IPS-15b (cell line): ENCODE results near the gene CCL28.

Source experiments
- H3K27me3 ChIP-seq: one replicate; pipeline ENCODE4 v1.6.1; 2013; ENCODE audit warnings: low read length; ENCODE audit not compliant: control insufficient read depth, insufficient read depth
- H3K36me3 ChIP-seq: one replicate; pipeline ENCODE4 v1.6.1; 2013; ENCODE audit warnings: low read length; ENCODE audit not compliant: control insufficient read depth, insufficient read depth
- H3K4me1 ChIP-seq: one replicate; pipeline ENCODE4 v1.6.1; 2013; ENCODE audit warnings: mild to moderate bottlenecking, low read length; ENCODE audit not compliant: control insufficient read depth, insufficient read depth
- H3K4me3 ChIP-seq: one replicate; pipeline ENCODE4 v1.5.1; 2013; ENCODE audit warnings: low read depth, low read length
- H3K9ac ChIP-seq: one replicate; pipeline ENCODE4 v1.6.1; 2013; ENCODE audit warnings: low read depth, mild to moderate bottlenecking, low read length
- H3K9me3 ChIP-seq: one replicate; pipeline ENCODE4 v1.6.1; 2013; ENCODE audit warnings: mild to moderate bottlenecking, low read length; ENCODE audit not compliant: control insufficient read depth, insufficient read depth

The CCL28 gene

DNA sequence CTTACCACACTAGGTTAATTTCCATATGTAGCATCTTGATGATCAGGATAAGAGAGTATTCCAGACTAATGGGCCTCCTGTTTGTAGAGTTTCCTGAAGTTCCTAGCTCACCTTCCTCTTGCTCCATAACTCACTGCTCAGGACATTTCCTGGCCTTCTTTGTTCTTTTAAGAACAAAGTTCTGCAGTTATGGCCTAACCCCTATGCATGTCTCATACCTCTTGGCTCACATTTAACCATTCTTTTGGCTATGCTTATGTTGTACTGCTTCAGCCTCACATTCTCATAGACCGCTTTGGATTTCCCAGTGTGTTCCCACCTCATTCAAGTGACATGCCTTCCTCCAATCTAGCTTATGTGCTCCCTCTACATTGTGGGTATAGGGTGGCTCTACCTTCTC, 58.5 kb downstream of the CCL28 start:
- H3K36me3 ChIP-seq, result no peaks in the 10 kb centered on the region
- no peaks in the 10 kb centered on the region for H3K4me1 ChIP-seq
- no peak overlapping the region for H3K9ac ChIP-seq
- H3K4me3 ChIP-seq, result no peak overlapping the region
- H3K9me3 ChIP-seq, result no peaks in the 10 kb centered on the region
- H3K27me3 ChIP-seq, result no peaks in the 10 kb centered on the region

DNA sequence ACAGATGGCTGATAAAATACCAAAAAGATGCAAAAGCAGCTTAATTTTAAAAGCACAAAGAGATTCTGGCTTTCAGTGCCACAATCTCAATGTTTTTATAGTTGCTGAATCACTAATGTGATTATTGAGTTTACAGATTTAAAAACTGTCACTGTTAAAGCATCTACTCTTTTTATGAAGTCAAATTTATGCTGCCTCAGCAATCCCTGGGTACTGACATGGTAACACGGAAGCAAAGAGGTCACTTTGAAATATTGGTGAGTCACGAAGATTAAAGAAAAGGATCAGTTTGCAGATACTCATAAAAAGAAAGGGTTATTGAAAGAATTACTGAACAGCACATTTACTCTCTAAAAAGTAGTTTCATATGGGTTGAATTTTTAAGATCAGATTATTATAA, 59.3 kb downstream of the CCL28 start:
- H3K36me3 ChIP-seq, result no peaks in the 10 kb centered on the region
- no peak overlapping the region for H3K9ac ChIP-seq
- no peaks in the 10 kb centered on the region for H3K9me3 ChIP-seq
- H3K4me1 ChIP-seq, result no peaks in the 10 kb centered on the region
- H3K4me3 ChIP-seq, result no peak overlapping the region
- no peaks in the 10 kb centered on the region for H3K27me3 ChIP-seq

DNA sequence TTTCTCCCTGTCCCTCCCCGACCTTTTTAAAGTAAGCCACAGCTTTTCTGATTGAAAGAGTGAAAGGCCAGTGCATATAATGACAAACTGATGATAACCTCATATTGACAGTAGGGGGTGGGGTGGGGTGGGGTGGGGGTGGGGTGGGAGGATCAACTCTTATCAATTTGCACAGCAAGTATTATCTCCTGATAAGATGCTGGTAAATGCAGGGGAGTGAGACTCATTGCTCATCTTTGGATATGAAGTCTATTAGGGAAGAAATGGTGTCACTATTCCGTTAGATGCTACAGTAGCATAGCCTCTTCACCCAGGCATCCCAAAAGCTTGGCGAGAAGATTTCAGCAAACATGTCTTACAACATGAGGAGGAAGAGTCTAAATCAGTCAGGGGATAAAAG, 60.1 kb downstream of the CCL28 start:
- Histone ChIP-seq H3K36me3 (no peaks in the 10 kb centered on the region), H3K9me3 (no peaks in the 10 kb centered on the region), H3K4me3 (no peak overlapping the region), H3K27me3 (no peaks in the 10 kb centered on the region), H3K9ac (no peak overlapping the region), H3K4me1 (no peaks in the 10 kb centered on the region)

DNA sequence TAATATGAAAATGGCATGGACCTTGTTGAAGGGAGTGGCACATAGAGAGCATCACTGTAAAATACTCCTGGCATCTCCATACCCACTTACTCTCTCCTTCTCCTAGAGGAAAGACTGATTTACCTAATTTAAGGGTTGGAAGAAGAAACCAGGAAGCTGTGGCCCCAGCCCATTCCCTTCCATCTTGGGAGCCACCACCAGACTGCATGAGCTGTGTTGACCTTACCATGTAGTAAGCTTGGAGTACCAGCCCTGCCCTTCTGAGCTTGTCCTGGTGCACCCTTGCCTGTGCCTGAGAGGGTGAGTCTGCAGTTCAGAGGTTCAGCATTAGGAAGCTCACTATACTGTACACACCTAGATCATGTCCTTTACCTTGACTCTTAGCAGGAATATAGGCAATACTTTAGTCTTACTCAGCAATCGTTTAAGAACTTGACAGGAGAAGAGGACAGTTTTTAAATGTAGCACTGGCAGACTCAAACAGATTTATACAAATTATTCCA, 63.3 kb downstream of the CCL28 start:
- Histone ChIP-seq H3K4me1 (no peaks in the 10 kb centered on the region), H3K27me3 (no peaks in the 10 kb centered on the region), H3K9ac (no peak overlapping the region), H3K36me3 (no peaks in the 10 kb centered on the region), H3K9me3 (no peaks in the 10 kb centered on the region), H3K4me3 (no peak overlapping the region)

DNA sequence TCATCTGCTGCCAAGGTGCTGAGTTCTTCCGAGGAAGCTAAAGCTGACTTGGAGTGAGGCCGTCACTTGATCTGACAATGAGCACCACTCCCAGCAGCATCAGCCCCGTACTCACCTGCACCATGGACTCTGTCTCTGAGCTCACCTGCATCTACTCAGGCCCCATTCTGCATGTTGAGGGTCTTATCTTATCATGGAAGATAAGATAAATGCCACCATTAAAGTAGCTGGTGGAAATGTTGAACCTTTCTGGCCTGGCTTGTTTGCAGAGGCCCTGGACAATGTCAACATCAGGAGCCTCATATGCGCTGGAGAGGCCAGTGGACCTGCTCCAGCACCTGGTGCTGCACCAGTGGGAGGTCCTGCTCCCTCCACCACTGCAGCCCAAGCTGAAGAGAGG, 64.0 kb downstream of the CCL28 start:
- no peaks in the 10 kb centered on the region for H3K36me3 ChIP-seq
- H3K9ac ChIP-seq, result no peak overlapping the region
- H3K4me1 ChIP-seq, result no peaks in the 10 kb centered on the region
- H3K4me3 ChIP-seq, result no peak overlapping the region
- H3K27me3 ChIP-seq, result no peaks in the 10 kb centered on the region
- no peaks in the 10 kb centered on the region for H3K9me3 ChIP-seq

DNA sequence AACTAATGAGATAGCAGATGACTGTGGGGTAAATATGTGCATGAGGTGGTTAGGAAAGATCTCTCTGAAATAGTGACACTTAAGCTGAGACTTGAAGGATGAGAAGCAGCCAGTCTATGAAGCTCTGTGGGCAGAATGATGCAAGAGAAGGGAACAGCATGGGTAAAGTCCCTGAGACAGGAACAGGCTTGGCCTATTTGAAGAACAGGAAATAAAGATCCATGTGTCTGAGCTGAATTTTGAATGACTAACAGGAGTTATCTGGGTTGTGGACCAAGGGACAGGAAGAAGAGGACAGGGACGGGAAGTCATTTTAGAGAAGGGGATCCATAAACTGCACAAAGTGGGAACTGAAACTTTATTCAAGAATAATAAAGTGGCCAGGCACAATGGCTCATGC, 73.3 kb downstream of the CCL28 start:
- Histone ChIP-seq H3K9me3 (no peaks in the 10 kb centered on the region), H3K4me1 (no peaks in the 10 kb centered on the region), H3K9ac (no peak overlapping the region), H3K4me3 (no peak overlapping the region), H3K27me3 (no peaks in the 10 kb centered on the region), H3K36me3 (no peaks in the 10 kb centered on the region)

DNA sequence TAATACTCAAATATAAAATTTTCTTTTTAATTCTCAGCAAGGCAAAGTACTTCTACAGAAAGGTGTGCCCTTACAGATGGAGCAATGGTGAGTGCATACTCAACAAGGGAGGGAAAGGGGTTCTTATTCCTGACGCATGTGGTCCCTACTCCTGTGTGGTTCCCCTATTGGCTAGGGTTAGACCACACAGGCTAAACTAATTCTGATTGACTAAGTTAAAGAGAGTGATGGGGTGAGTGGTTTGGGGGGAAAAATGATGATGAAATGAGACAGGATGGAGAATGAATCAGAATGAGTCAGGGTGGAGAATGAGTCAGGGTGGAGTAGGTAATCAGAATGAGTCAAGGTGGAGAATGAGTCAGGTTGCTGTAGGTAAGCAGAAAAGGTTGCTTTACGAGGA, 76.0 kb downstream of the CCL28 start:
- no peaks in the 10 kb centered on the region for H3K9me3 ChIP-seq
- no peaks in the 10 kb centered on the region for H3K27me3 ChIP-seq
- H3K4me1 ChIP-seq, result no peaks in the 10 kb centered on the region
- no peaks in the 10 kb centered on the region for H3K36me3 ChIP-seq
- H3K9ac ChIP-seq, result no peak overlapping the region
- no peak overlapping the region for H3K4me3 ChIP-seq

DNA sequence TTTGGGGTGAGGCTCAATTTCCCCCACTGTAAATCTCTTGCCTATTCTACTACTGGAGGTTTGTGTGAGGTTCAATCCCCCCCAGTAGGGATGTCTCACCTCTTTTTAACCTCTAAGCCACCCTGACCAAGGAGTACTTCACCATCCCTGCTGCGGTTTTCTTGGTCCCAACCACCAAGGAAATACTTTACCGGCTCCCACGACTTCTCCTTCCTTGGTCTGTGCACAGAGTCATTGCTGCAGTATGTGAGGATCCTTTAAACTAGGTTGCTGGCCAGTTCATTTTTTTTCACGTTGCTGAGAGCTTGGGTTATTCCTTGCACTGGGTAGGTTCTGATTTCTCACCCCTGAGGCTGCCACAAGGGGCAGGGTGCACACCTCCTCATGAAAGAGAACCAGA, 76.5 kb downstream of the CCL28 start:
- no peak overlapping the region for H3K9ac ChIP-seq
- H3K4me1 ChIP-seq, result no peaks in the 10 kb centered on the region
- no peaks in the 10 kb centered on the region for H3K9me3 ChIP-seq
- H3K27me3 ChIP-seq, result no peaks in the 10 kb centered on the region
- no peak overlapping the region for H3K4me3 ChIP-seq
- no peaks in the 10 kb centered on the region for H3K36me3 ChIP-seq

DNA sequence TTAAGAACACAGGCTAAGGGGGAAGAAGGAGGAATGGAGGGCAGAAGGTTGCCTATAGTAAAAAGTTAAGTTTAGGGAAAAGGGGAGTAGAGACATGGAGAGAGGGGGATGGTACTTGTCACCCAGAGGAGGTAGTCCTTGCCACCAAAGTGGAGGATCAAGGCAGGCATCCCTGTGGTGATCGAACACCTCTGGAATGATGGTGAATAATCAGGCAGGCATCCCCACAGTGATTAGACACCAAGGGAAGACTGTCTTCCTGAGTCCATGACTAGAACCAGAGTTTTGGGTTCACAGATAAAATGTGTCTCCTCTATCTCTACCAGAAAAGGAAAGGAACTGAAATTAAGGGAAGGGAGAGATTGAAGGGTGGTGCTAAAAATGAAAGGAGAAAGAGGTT, 79.8 kb downstream of the CCL28 start:
- Histone ChIP-seq H3K27me3 (no peaks in the 10 kb centered on the region), H3K9me3 (peaks cover 4% of the 10 kb centered on the region), H3K4me1 (no peaks in the 10 kb centered on the region), H3K36me3 (no peaks in the 10 kb centered on the region), H3K4me3 (no peak overlapping the region), H3K9ac (no peak overlapping the region)
